Measurements from ENCODE around the gene PCSK5.
"Not testable (repeated sequence)": the region's sequence is repeated elsewhere in the genome, so short reads cannot be mapped to it uniquely, and the experiment has no call there.

Gene PCSK5

GRCh38 chr9:76310991-76311390 is 420.5 kb downstream of the PCSK5 start:
- no peak for TF ChIP-seq CTCF (IDR thresholded peaks at IDR 0.05; ENCODE audit: extremely low read depth, missing control alignments)

GRCh38 chr9:76311537-76311936 is 421.1 kb downstream of the PCSK5 start:
- no peak for TF ChIP-seq CTCF (IDR thresholded peaks at IDR 0.05; ENCODE audit: extremely low read depth, missing control alignments)
- no peak for DNase-seq (ENCODE audit: low spot score)

More at GRCh38 chr9:76310991-76311390, 420.5 kb downstream of the PCSK5 start:
- DNase-seq (ENCODE audit: low spot score) = no peak

- no peak for TF ChIP-seq CTCF (IDR thresholded peaks at IDR 0.05; ENCODE audit: extremely low read depth, missing control alignments)
- no peak for DNase-seq (ENCODE audit: low spot score)
Observed at GRCh38 chr9:76313771-76314170, 423.3 kb downstream of the PCSK5 start.

- no peak for DNase-seq (ENCODE audit: low spot score)
- no peak for TF ChIP-seq CTCF (IDR thresholded peaks at IDR 0.05; ENCODE audit: extremely low read depth, missing control alignments)
Observed at GRCh38 chr9:76314321-76314720, 423.8 kb downstream of the PCSK5 start.

- DNase-seq (ENCODE audit: low spot score) = no peak
- TF ChIP-seq CTCF (IDR thresholded peaks at IDR 0.05; ENCODE audit: extremely low read depth, missing control alignments) = no peak
Observed at GRCh38 chr9:76316069-76316468, 425.6 kb downstream of the PCSK5 start.

- not testable (repeated sequence) for DNase-seq (ENCODE audit: low spot score)
Observed at GRCh38 chr9:76319466-76319865, 429.0 kb downstream of the PCSK5 start.

GRCh38 chr9:76321195-76321828 is 430.8 kb downstream of the PCSK5 start:
- TF ChIP-seq CTCF (IDR thresholded peaks at IDR 0.05; ENCODE audit: extremely low read depth, missing control alignments) = no peak
- no peak for DNase-seq (ENCODE audit: low spot score)

- no peak for DNase-seq (ENCODE audit: low spot score)
- no peak for TF ChIP-seq CTCF (IDR thresholded peaks at IDR 0.05; ENCODE audit: extremely low read depth, missing control alignments)
Observed at GRCh38 chr9:76322810-76323209, 432.3 kb downstream of the PCSK5 start.

Measured in GM20000 (cell line).